ENCODE data around the gene IKZF2. TPM values are rescaled to one million over a fixed set of nuclear protein-coding genes. Genes with fewer than 3 reads are reported as not detected.

IKZF2 gene
- total and polyA plus RNA-seq, 2 of the 4 experiments (the other 2 are of a cell fraction), result 2.1 to 25.5 TPM

DNA sequence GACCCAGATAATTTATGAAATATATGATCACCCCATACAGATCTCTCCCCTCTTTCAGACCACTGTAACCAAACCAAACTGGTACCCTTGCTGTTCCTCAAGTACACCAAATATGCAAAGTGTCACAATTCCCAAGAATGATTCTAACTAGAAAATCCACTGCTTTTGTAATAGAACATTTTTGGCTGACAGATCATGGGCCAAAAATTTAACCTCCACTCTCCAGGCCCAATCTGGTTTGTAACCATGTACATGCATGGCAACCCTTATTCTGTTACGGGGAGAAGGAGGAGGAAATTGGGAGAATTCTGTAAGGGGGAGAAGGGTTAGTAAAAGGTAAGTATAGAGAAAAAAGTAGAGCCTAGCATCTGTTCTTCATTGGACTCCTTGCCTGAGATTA lies 62.0 kb downstream of the IKZF2 start:
- H4K91ac ChIP-seq (ENCODE audit: insufficient read depth, low read depth, low read length), result no peak overlapping the region
- in situ Hi-C loops (cut with MboI; ENCODE audit: low sequenced_read_pairs) (no loop called here), intact Hi-C loops (cut with micrococcal nuclease) (no loop called here), dilution Hi-C loops (cut with HindIII; ENCODE audit: low sequenced_read_pairs, unreplicated experiment) (no loop called here)
- no peaks in the 10 kb centered on the region for H3K9me3 ChIP-seq (ENCODE audit: control insufficient read depth, insufficient read depth, low read length)
- H3K4me1 ChIP-seq (ENCODE audit: control insufficient read depth, insufficient read depth, low read length), result peaks cover 9% of the 10 kb centered on the region
- no peak overlapping the region for H2BK120ac ChIP-seq (ENCODE audit: low read depth, low read length)
- H3K36me3 ChIP-seq (ENCODE audit: control insufficient read depth, insufficient read depth, low read length), result no peaks in the 10 kb centered on the region
- peaks cover 3 to 7% of the 10 kb centered on the region in 2 experiments; a peak in 3 of 4 replicates for H3K79me1 ChIP-seq (ENCODE audit: low read depth in 1 of 2, low read length in 2 of 2)
- ATAC-seq (ENCODE audit: low read depth), result peak; percentile 57
- H2AK9ac ChIP-seq (replicated peaks; ENCODE audit: low read depth, low read length, poor library complexity), result no peak overlapping the region
- CTCF ChIA-PET, result no interaction called here
- no peak overlapping the region for H2AFZ ChIP-seq (replicated peaks; ENCODE audit: low read length, poor library complexity)
- no CpG with 5 or more reads among the region's 1 CpG for WGBS, 2 experiments (ENCODE audit: extremely low coverage in 2 of 2, insufficient read length in 1 of 2)
- no peak overlapping the region; a peak in 1 of 4 replicates for H4K8ac ChIP-seq (ENCODE audit: low read depth in 2 of 2, low read length in 2 of 2)
- H3K4ac ChIP-seq (ENCODE audit: low read depth, low read length), result no peak overlapping the region
- H3K4me2 ChIP-seq (ENCODE audit: low read depth, low read length), result no peak overlapping the region
- H3K4me3 ChIP-seq (ENCODE audit: insufficient read depth, low read depth, low read length), result no peak overlapping the region
- H3K18ac ChIP-seq (ENCODE audit: low read depth, low read length), result no peak overlapping the region
- no peak overlapping the region for H2AK5ac ChIP-seq (ENCODE audit: low read depth, low read length)
- POLR2A ChIA-PET (ENCODE audit: unreplicated experiment), result no interaction called here
- peak; percentile 22 for DNase-seq
- H3K23ac ChIP-seq (ENCODE audit: low read depth, low read length), result no peak overlapping the region
- H3K56ac ChIP-seq (ENCODE audit: extremely low read depth, insufficient read depth, low read length), result no peak overlapping the region
- no peaks in the 10 kb centered on the region for H3K27me3 ChIP-seq (ENCODE audit: control insufficient read depth, insufficient read depth, low read length)
- H4K5ac ChIP-seq (ENCODE audit: low read depth, low read length), result no peak overlapping the region
- BruUV-seq (replicated peaks), result no TSS peak
- TF ChIP-seq RFX5 (IDR thresholded peaks at IDR 0.05; ENCODE audit: low read depth, low read length), result no peak
- no peak for TF ChIP-seq POLR2A (IDR thresholded peaks at IDR 0.05; ENCODE audit: low read depth, low read length)
- TF ChIP-seq MXI1 (IDR thresholded peaks at IDR 0.05; ENCODE audit: borderline replicate concordance, low read depth, low read length), result no peak
- no peak for TF ChIP-seq MAFK (IDR thresholded peaks at IDR 0.05; ENCODE audit: low read depth, low read length)
- TF ChIP-seq, protein P1, sequence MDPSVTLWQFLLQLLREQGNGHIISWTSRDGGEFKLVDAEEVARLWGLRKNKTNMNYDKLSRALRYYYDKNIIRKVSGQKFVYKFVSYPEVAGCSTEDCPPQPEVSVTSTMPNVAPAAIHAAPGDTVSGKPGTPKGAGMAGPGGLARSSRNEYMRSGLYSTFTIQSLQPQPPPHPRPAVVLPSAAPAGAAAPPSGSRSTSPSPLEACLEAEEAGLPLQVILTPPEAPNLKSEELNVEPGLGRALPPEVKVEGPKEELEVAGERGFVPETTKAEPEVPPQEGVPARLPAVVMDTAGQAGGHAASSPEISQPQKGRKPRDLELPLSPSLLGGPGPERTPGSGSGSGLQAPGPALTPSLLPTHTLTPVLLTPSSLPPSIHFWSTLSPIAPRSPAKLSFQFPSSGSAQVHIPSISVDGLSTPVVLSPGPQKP (IDR thresholded peaks at IDR 0.05; ENCODE audit: borderline replicate concordance, low read depth, low read length), result no peak
- H4K20me1 ChIP-seq (ENCODE audit: insufficient read depth, low read length), result no peaks in the 10 kb centered on the region
- no peak overlapping the region for H3K14ac ChIP-seq (replicated peaks; ENCODE audit: low read depth, low read length)
- H3K9me1 ChIP-seq (ENCODE audit: insufficient read depth, low read length), result peaks cover 3% of the 10 kb centered on the region; the same call in 1 of the 2 replicates
- H2BK5ac ChIP-seq (ENCODE audit: low read depth, low read length, poor library complexity, severe bottlenecking), result no peak overlapping the region
- no peak overlapping the region for H2BK15ac ChIP-seq (ENCODE audit: low read depth, low read length)
- no peak overlapping the region for H2BK20ac ChIP-seq (ENCODE audit: low read depth, low read length)
- H3K27ac ChIP-seq (ENCODE audit: insufficient read depth, low read length), result no peak overlapping the region
- H3K9ac ChIP-seq (ENCODE audit: low read depth, low read length), result no peak overlapping the region

All from IMR-90 (cell line).